T-helper 9 cell (primary cell): ENCODE results near the gene REXO1.

Source experiments
- DNase-seq: peaks from one replicate; pipeline ENCODE4 v3.0.0-alpha.2; 2020

The REXO1 gene

GRCh38 chr19:1861599-1862031 lies 13.3 kb upstream of the REXO1 start:
- no peak for DNase-seq

- DNase-seq = no peak
Observed at GRCh38 chr19:1860821-1861598, 12.7 kb upstream of the REXO1 start.

GRCh38 chr19:1860042-1860775 lies 11.9 kb upstream of the REXO1 start:
- DNase-seq = peak; percentile 64

- no peak for DNase-seq
Observed at GRCh38 chr19:1859331-1859781, 11.1 kb upstream of the REXO1 start.

GRCh38 chr19:1858412-1859081 lies 10.3 kb upstream of the REXO1 start:
- DNase-seq = no peak

- no peak for DNase-seq
Observed at GRCh38 chr19:1857648-1858326, 9.5 kb upstream of the REXO1 start.

GRCh38 chr19:1856698-1857603 lies 8.7 kb upstream of the REXO1 start:
- DNase-seq = no peak

GRCh38 chr19:1856345-1856697 lies 8.0 kb upstream of the REXO1 start:
- DNase-seq = no peak

- DNase-seq = no peak
Observed at GRCh38 chr19:1855828-1856255, 7.6 kb upstream of the REXO1 start.

- DNase-seq = peak; percentile 68
Observed at GRCh38 chr19:1855040-1855827, 7.0 kb upstream of the REXO1 start.

GRCh38 chr19:1854542-1855039 lies 6.3 kb upstream of the REXO1 start:
- no peak for DNase-seq

GRCh38 chr19:1854039-1854541 lies 5.8 kb upstream of the REXO1 start:
- DNase-seq = no peak

GRCh38 chr19:1853295-1854038 lies 5.2 kb upstream of the REXO1 start:
- DNase-seq = peak; percentile 80

- no peak for DNase-seq
Observed at GRCh38 chr19:1852581-1853128, 4.4 kb upstream of the REXO1 start.

GRCh38 chr19:1851654-1852580 lies 3.6 kb upstream of the REXO1 start:
- DNase-seq = peak; percentile 46

GRCh38 chr19:1850809-1851653 lies 2.7 kb upstream of the REXO1 start:
- no peak for DNase-seq

- DNase-seq = no peak
Observed at GRCh38 chr19:1849886-1850398, 1.7 kb upstream of the REXO1 start.
